Natural killer cell treated with Interleukin-12 subunit alpha and Interleukin-12 subunit beta and Interleukin-15 and Interleukin-18, amount 100 ng/mL, for 72 hours (primary cell): ENCODE data around the gene PARD3. TPM values are rescaled to one million over a fixed set of nuclear protein-coding genes. Genes with fewer than 3 reads are reported as not detected.
"Not testable (repeated sequence)": the region's sequence is repeated elsewhere in the genome, so short reads cannot be mapped to it uniquely, and the experiment has no call there.

Source experiments
- ATAC-seq, 2 donors: fragments of 150-1000 bp; cut with Tn5 transposase in 1 of 2; sonication (Bioruptor Pico), chemical (Tn5 transposase) in 1 of 2; 2 replicates each; pipeline ENCODE4 v1.10.0; 2021
- DNase-seq: peaks from one replicate; pipeline ENCODE4 v3.0.0; 2022; ENCODE audit warnings: low spot score
- H3K27ac Mint-ChIP-seq, 2 donors: 1 replicate in 1 of 2; 2 replicates in 1 of 2; pipeline ENCODE4 v1.8.0; 2022; ENCODE audit warnings: mixed read lengths in 2 of 2, mild to moderate bottlenecking in 1 of 2, moderate library complexity in 1 of 2
- H3K27me3 Mint-ChIP-seq, 2 donors: 1 replicate in 1 of 2; 2 replicates in 1 of 2; pipeline ENCODE4 v1.8.0; 2022; ENCODE audit warnings: mixed read lengths in 2 of 2
- H3K36me3 Mint-ChIP-seq: one replicate; pipeline ENCODE4 v1.8.0; 2022; ENCODE audit warnings: mixed read lengths
- H3K4me1 Mint-ChIP-seq, 2 donors: 1 replicate in 1 of 2; 2 replicates in 1 of 2; pipeline ENCODE4 v1.8.0; 2022; ENCODE audit warnings: low read depth in 2 of 2, mixed read lengths in 2 of 2, mild to moderate bottlenecking in 1 of 2
- H3K4me3 Mint-ChIP-seq: one replicate; pipeline ENCODE4 v1.8.0; 2022; ENCODE audit warnings: mixed read lengths
- H3K9me3 Mint-ChIP-seq: 2 replicates; pipeline ENCODE4 v1.8.0; 2022; ENCODE audit warnings: mixed read lengths
- total RNA-seq, 2 donors: library from RNA; stranded (reverse); gene quantifications; one replicate each; pipeline ENCODE4 v1.2.3, GENCODE V29; 2022

The PARD3 gene
- total RNA-seq, 2 donors from 2014 or later = 0.56 TPM; not detected in 1

DNA sequence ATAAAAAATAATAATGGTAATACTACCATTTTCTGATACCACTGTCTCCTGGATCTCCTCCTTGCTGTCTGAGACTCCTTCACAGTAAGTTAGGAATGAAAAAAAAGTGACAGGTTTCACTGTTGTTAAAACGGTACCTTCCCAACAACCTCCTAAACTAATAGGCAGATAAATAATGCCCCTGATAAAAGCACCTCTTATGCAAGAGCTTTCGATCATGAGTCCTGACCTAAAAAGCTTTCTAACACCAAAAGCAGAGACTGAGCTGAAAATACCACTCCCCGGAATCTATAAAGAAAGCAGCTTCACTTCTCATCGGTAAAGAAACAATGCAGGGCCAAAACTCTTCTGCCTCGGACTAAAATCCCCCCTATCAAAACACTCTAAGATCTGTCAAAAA lies 14.5 kb downstream of the PARD3 start:
- ATAC-seq = no peak
- no peak overlapping the region for H3K27ac Mint-ChIP-seq

DNA sequence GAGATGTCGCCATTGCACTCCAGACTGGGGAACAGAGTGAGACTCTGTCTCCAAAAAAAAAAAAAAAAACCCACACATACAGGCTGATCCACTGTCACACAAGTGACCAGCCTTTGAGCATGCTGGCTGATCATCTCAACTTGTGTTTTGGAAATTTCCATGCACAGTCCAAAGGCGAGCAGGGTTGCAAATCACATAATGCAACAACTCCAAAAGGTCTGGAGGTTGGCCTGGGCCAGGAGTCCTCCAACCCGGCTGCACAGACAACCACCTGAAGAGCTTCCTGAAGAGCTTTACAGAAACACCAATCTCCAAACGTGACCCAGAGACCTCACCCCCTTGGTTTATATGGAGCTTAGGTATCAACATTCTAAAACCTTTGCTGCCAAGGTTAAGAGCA lies 16.4 kb downstream of the PARD3 start:
- Mint-ChIP-seq H3K4me3 (no peak overlapping the region), H3K9me3 (no peaks in the 10 kb centered on the region), H3K4me1 (no peaks in the 10 kb centered on the region), H3K27ac (no peak overlapping the region), H3K27me3 (peaks cover 6% of the 10 kb centered on the region in 2 donors), H3K36me3 (no peaks in the 10 kb centered on the region)
- ATAC-seq (no peak), DNase-seq (no peak)

More for the DNA sequence above, 14.5 kb downstream of the PARD3 start:
- H3K4me1 Mint-ChIP-seq = no peaks in the 10 kb centered on the region
- peaks cover 6% of the 10 kb centered on the region in 2 donors for H3K27me3 Mint-ChIP-seq
- H3K9me3 Mint-ChIP-seq = no peaks in the 10 kb centered on the region
- no peaks in the 10 kb centered on the region for H3K36me3 Mint-ChIP-seq
- no peak overlapping the region for H3K4me3 Mint-ChIP-seq
- DNase-seq = no peak

DNA sequence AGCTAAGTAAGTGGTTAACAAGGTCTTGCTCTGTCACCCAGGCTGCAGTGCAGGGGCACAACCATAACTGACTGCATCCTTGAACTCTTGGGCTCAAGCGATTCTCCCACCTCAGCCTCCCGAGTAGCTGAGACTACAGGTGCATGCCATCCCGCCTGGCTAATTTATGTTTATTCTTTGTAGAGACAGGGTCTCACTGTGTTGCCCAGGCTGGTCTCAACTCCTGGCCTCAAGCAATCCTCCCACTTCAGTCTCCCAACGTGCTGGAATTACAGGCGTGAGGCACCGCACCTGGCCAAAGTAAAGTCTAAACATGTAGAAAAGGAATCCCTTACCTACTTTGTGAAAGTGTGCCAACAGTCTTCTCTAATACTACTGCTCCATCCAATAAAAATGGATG lies 17.9 kb downstream of the PARD3 start:
- H3K36me3 Mint-ChIP-seq = no peaks in the 10 kb centered on the region
- H3K4me1 Mint-ChIP-seq = no peaks in the 10 kb centered on the region
- H3K27ac Mint-ChIP-seq = no peak overlapping the region
- DNase-seq = no peak
- no peak overlapping the region for H3K4me3 Mint-ChIP-seq
- H3K9me3 Mint-ChIP-seq = no peaks in the 10 kb centered on the region
- ATAC-seq = no peak
- H3K27me3 Mint-ChIP-seq = peaks cover 6 to 9% of the 10 kb centered on the region in 2 donors

DNA sequence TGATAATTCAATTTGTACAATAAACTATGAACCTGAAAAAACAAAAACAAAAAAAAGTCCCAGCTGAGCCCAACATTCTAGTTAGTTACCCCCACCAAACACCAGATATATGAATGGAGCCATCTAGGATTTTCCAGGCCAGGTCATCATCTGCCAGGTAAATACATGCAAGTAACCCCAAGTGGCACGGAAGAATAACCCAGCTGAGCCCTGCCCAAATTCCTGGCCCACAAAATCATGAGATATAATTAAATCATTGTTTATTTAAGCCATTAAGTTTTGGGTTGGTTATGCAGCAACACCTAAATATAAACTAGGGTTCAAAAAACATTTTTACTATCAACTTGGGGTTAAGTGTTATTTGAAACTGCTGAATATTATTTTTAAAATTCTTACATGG lies 19.0 kb downstream of the PARD3 start:
- H3K9me3 Mint-ChIP-seq = no peaks in the 10 kb centered on the region
- DNase-seq = no peak
- H3K36me3 Mint-ChIP-seq = no peaks in the 10 kb centered on the region
- no peak overlapping the region for H3K27ac Mint-ChIP-seq
- peaks cover 6 to 9% of the 10 kb centered on the region in 2 donors for H3K27me3 Mint-ChIP-seq
- ATAC-seq = no peak
- no peak overlapping the region for H3K4me3 Mint-ChIP-seq
- no peaks in the 10 kb centered on the region for H3K4me1 Mint-ChIP-seq

DNA sequence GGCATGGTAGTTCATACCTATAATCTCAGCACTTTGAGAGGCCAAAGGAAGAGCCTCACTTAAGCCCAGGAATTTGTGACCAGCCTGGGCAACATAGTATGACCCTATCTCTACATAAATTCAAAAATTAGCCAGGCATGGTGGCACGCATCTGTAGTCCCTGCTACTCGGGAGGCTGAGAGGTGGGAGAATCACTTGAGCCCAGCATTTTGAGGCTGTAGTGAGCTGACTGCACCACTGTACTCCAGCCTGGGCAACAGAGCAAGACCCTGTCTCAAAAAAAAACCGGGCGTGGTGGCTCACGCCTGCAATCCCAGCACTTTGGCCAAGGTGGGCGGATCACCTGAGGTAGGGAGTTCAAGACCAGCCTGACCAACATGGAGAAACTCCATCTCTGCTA lies 19.8 kb downstream of the PARD3 start:
- ATAC-seq = no peak
- Mint-ChIP-seq H3K27ac (no peak overlapping the region), H3K36me3 (no peaks in the 10 kb centered on the region), H3K9me3 (no peaks in the 10 kb centered on the region), H3K4me3 (no peak overlapping the region), H3K27me3 (peaks cover 6 to 7% of the 10 kb centered on the region in 2 donors), H3K4me1 (no peaks in the 10 kb centered on the region)
- no peak for DNase-seq

DNA sequence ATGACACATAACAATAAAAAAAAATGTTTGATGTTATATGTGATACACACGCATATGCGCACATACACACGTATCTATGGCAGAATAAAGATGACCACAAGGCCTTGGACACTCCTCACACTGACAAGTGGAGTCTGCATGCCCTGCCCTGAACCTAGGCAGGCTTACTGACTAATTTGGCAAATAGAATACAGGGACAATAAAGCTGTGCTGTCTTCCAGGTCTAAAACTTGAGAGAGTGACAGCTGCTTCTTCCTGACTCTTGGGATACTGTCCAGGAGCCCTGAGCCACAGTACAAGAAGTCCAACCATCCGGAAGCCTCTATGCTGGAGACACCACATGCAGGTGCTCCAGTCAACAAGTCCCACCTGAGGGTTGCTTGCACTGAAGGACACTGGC lies 20.3 kb downstream of the PARD3 start:
- no peak overlapping the region for H3K4me3 Mint-ChIP-seq
- peaks cover 6 to 7% of the 10 kb centered on the region in 2 donors for H3K27me3 Mint-ChIP-seq
- H3K27ac Mint-ChIP-seq = no peak overlapping the region
- ATAC-seq (no peak), DNase-seq (no peak)
- H3K36me3 Mint-ChIP-seq = no peaks in the 10 kb centered on the region
- no peaks in the 10 kb centered on the region for H3K4me1 Mint-ChIP-seq
- no peaks in the 10 kb centered on the region for H3K9me3 Mint-ChIP-seq

DNA sequence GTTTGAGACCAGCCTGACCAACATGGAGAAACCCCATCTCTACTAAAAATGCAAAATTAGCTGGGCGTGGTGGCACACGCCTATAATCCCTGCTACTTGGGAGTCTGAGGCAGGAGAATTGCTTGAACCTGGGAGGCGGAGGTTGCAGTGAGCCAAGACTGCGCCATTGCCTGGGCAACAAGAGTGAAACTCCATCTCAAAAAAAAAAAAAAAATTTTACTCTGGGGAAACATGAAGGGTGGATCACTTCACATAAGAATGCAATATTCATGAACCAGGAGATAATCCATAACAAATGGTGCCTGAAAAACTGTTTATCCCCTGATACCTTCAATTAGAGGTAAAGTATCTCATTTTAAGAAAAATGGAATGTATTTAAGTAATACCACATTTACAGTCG lies 21.5 kb downstream of the PARD3 start:
- H3K27ac Mint-ChIP-seq, H3K4me3 Mint-ChIP-seq: not testable (repeated sequence)

DNA sequence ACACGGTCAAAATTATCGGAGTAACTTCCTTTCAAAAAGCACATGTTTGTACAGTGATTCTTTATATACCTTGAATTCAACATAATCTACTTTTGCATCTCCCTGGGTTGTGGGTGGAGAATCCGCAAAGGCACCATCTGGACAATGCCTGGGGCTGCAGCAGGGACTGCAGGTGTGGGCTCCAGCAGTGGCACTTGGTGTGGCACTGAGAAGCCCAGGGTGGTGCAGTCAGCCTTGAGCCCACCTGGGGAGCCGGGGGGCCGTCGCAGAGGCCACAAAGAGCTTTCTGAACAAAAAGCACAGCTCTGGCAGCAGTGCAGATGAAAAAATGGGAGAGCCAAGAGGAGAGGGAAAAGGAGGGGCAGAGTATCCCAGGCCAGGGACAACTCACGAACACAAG lies 22.2 kb downstream of the PARD3 start:
- DNase-seq = no peak
- H3K27ac Mint-ChIP-seq = no peak overlapping the region
- no peaks in the 10 kb centered on the region for H3K4me1 Mint-ChIP-seq
- ATAC-seq = no peak
- H3K36me3 Mint-ChIP-seq = no peaks in the 10 kb centered on the region
- H3K27me3 Mint-ChIP-seq = peaks cover 3 to 5% of the 10 kb centered on the region in 2 donors
- H3K4me3 Mint-ChIP-seq = no peak overlapping the region
- no peaks in the 10 kb centered on the region for H3K9me3 Mint-ChIP-seq

More for the DNA sequence above, 21.5 kb downstream of the PARD3 start:
- not testable (repeated sequence) for H3K9me3 Mint-ChIP-seq, H3K36me3 Mint-ChIP-seq, ATAC-seq, H3K27me3 Mint-ChIP-seq, H3K4me1 Mint-ChIP-seq, DNase-seq

DNA sequence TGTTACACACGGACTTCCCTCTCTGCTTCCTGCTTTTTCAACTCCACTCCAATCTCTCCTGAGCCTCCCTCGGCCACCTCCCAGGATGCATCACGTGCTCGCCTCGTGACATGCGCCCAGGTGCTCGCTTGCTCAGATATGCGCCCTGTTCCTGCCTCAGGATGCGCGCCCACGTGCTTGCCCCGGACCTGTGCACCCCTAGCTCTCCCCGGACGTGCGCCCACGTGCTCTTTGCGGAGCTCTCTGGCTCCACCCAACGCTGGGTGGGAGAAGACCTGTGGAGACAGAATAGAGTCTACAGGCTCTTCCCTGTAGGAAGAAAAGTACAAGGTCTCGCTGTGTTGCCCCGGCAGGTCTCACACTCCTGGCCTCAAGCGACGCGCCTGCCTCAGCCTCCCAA lies 23.1 kb downstream of the PARD3 start:
- Mint-ChIP-seq H3K9me3 (no peaks in the 10 kb centered on the region), H3K27ac (no peak overlapping the region), H3K36me3 (no peaks in the 10 kb centered on the region), H3K4me1 (no peaks in the 10 kb centered on the region), H3K27me3 (peaks cover 0 to 3% of the 10 kb centered on the region in 2 donors), H3K4me3 (no peak overlapping the region)
- DNase-seq = no peak
- ATAC-seq = peak in 1 of 2 donors; percentile 36

DNA sequence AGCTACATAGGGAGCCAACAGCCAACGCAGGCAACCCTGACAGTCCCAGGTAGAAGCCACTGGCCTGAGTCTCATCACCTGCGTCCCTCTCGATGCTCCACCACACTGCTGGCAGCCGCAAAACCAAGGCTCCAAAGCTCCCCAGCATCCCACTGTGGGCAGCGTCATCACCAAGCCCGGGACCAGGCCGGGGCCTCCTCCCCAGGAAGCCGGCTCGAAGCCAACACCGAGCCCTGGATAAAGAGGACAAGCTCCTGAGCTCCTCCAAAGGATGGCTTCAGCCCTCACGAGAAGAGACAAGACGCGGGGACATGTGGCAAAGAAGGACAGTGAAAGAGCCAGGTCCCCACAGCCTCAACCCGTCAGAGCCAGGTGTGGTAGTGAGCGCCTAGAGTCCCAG lies 23.9 kb downstream of the PARD3 start:
- H3K27me3 Mint-ChIP-seq = peaks cover 2 to 3% of the 10 kb centered on the region in 2 donors
- DNase-seq = no peak

DNA sequence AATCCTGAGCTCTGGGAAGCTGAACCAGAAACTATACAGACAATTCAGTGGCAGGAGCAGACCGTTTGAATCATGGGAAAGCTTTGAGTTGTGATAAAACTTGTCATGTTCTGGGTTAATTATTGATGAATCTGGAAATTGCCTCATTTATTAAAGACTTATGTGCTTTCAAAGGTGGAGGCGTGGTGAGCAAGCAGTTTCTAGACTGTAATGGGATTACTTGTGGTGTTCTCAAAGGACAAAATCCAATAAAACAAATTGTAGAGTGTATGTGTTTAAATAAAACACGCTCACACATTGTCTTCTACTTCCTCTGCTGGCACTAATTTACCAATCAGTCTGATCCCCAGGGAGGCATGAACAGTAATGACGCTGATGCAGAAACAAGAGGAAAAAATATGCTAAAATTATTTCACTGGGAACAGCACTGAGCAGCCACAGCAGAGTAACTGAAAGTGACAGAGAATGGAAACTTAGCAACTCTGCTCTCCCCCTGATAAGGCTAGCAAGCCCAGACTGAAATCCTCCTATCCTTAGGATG lies 25.1 kb downstream of the PARD3 start:
- Mint-ChIP-seq H3K36me3 (no peaks in the 10 kb centered on the region), H3K9me3 (no peaks in the 10 kb centered on the region), H3K4me1 (no peaks in the 10 kb centered on the region), H3K4me3 (no peak overlapping the region), H3K27me3 (peaks cover 7 to 8% of the 10 kb centered on the region in 2 donors), H3K27ac (no peak overlapping the region)
- ATAC-seq (no peak), DNase-seq (no peak)

More for the DNA sequence above, 23.9 kb downstream of the PARD3 start:
- no peak for ATAC-seq
- Mint-ChIP-seq H3K27ac (no peak overlapping the region), H3K4me3 (no peak overlapping the region), H3K9me3 (no peaks in the 10 kb centered on the region), H3K4me1 (no peaks in the 10 kb centered on the region), H3K36me3 (no peaks in the 10 kb centered on the region)

DNA sequence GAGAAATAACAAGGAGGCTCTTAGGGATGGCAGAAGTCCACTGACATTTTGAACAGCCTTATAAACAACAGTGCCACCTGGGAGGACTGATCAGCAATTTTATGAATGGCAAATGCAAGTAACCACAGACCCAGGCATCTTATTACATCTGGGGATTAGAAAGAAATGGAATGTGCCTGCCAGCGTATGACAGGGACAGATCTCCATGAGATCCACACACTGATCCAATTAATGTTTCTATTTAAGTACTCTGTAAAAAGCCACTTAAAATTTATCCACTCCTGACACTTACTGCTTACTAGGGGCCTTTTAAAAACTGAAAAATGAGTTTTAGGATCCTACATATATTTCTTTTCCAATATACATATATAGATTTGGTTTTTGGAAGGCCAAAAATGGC lies 28.6 kb downstream of the PARD3 start:
- Mint-ChIP-seq H3K4me1 (no peaks in the 10 kb centered on the region), H3K9me3 (no peaks in the 10 kb centered on the region)

DNA sequence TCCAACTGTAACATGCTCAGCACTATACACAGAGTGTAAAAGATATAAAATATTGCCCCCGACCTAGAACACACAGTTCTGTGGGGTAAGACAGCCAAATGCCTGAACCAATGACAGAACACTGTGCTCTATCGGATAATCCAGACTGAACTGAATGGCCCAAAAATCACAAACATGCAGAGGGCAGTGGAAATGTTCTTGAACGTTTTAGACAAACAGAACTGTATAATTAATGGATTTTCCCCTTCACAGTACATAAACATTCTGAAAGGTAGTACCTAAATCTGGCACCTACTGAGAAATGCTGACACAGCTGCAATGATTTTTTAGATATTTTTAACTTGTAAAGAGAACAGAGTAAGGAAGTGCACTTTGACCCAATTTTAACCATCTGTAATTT lies 33.4 kb downstream of the PARD3 start:
- Mint-ChIP-seq H3K27me3 (peaks cover 15 to 42% of the 10 kb centered on the region in 2 donors), H3K4me1 (peaks cover 3 to 6% of the 10 kb centered on the region in 2 donors), H3K9me3 (no peaks in the 10 kb centered on the region), H3K27ac (no peak overlapping the region), H3K36me3 (no peaks in the 10 kb centered on the region), H3K4me3 (no peak overlapping the region)
- no peak for ATAC-seq
- DNase-seq = no peak

More for the DNA sequence above, 28.6 kb downstream of the PARD3 start:
- H3K4me3 Mint-ChIP-seq = no peak overlapping the region
- DNase-seq = no peak
- no peak overlapping the region for H3K27ac Mint-ChIP-seq
- peaks cover 6 to 23% of the 10 kb centered on the region in 2 donors for H3K27me3 Mint-ChIP-seq
- H3K36me3 Mint-ChIP-seq = no peaks in the 10 kb centered on the region
- ATAC-seq = no peak

DNA sequence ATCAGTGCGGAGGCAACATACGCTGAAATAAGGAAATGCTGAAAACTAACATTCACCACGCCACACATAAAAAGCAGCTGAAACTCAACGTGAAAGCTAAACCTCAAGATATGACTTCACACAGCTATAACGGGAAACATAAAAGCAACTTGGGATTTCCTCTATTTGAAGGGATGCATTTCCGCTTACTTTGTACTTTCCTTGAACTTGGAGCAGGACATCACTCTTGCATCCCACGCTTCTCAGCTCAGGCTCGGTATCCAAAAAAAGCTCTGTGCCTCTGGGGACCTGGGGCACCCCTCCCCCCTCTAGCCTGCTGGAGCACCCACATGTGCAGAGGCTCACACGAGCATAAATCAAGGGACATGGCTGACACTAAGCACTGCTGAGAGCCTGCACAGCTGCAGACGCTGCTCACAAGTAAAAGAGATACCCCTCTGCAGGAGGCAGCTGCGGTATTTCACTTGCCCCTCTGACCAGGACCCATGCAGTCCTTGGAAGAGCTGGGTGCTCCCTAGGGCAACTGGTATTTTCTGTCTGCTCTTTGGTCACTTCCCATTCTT lies 34.2 kb downstream of the PARD3 start:
- ATAC-seq = no peak
- Mint-ChIP-seq H3K36me3 (no peaks in the 10 kb centered on the region), H3K27me3 (peaks cover 14 to 43% of the 10 kb centered on the region in 2 donors), H3K4me3 (no peak overlapping the region), H3K9me3 (no peaks in the 10 kb centered on the region), H3K27ac (no peak overlapping the region), H3K4me1 (peaks cover 3 to 6% of the 10 kb centered on the region in 2 donors)
- no peak for DNase-seq

DNA sequence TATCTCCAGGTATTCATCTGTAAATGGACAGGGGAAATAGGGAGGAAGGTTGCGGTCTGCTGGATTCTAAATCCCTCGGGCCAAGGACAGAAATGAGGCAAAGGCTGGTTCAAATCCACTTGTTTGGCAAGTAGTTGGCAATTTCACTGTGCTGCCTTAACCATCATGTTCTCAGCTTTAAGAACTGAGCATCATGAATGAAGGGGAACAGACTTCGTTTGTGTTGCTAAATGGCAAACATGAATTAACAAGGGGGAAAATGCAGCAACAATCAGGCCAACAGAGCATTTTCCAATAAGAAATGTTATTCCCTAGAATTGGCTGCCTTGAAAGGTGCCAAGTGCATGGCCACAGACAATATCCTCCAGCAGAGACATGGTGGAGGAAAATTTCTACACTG lies 36.9 kb downstream of the PARD3 start:
- H3K4me3 Mint-ChIP-seq = no peak overlapping the region
- no peaks in the 10 kb centered on the region for H3K36me3 Mint-ChIP-seq

More for the DNA sequence above, 36.9 kb downstream of the PARD3 start:
- Mint-ChIP-seq H3K9me3 (no peaks in the 10 kb centered on the region), H3K4me1 (peaks cover 3 to 6% of the 10 kb centered on the region in 2 donors), H3K27ac (no peak overlapping the region), H3K27me3 (peaks cover 20 to 40% of the 10 kb centered on the region in 2 donors)
- ATAC-seq (no peak), DNase-seq (no peak)
